ENCODE measurements around the gene MBTD1. TPM values are rescaled to one million over a fixed set of nuclear protein-coding genes. Genes with fewer than 3 reads are reported as not detected.

MBTD1 gene
- total RNA-seq, 1 donor from 2014 or later: 34.4 TPM

DNA sequence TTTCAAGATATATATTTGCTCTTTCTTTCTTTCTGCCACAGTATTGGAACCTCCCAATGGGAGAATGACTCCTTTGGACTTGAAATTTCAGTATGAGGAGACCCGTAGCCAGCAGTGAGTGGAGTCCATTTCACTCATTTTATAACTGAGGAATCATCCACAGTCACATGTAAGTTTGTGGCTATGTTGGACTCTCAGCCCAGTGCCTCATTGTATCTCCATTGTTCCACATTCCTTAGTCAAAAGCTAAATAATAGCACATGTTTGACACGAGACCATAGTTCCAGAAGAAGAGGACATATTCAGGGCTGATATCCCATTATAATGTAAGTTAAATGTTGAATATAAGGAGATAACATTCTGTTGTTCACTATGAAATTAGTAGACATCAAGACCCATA is 126.5 kb downstream of the MBTD1 start:
- Histone ChIP-seq H3K4me1 (ENCODE audit: control insufficient read depth in 3 of 3, insufficient read depth in 3 of 3, low read length in 3 of 3) (peaks cover 13 to 16% (median 15%) of the 10 kb centered on the region in 3 donors), H3K9ac (ENCODE audit: low read depth in 1 of 3, low read length in 3 of 3) (peak overlapping the region in 2 of 3 donors; percentile 51 to 62), H3K27ac (ENCODE audit: low read depth, low read length) (peak overlapping the region; percentile 92), H3K4me3 (ENCODE audit: low read length in 3 of 3) (peak overlapping the region in 2 of 3 donors; percentile 14 to 36), H3K27me3 (ENCODE audit: control insufficient read depth in 3 of 3, insufficient read depth in 3 of 3, low read length in 3 of 3) (no peaks in the 10 kb centered on the region), H3K36me3 (ENCODE audit: control insufficient read depth in 3 of 3, insufficient read depth in 3 of 3, low read length in 3 of 3) (no peaks in the 10 kb centered on the region), H3K9me3 (ENCODE audit: control insufficient read depth in 3 of 3, low read length in 3 of 3) (no peaks in the 10 kb centered on the region)

DNA sequence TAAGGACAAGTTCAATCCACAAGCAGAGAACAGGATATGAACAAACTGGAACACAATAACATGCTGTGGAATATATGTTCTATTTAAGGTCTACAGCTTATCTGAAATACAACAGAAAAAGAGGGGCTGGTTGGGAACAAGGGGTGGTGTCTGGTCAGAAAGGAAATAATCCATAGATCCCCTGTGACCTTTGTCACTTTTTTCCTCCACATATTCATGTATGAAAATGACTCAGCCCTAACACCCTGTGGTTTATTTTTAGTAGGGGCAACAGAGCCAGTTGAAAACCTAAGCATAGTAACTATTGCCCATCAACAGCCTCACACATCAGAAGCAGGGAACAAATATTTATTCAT is 126.9 kb downstream of the MBTD1 start:
- H3K27me3 ChIP-seq (ENCODE audit: control insufficient read depth in 3 of 3, insufficient read depth in 3 of 3, low read length in 3 of 3): no peaks in the 10 kb centered on the region
- no peaks in the 10 kb centered on the region for H3K9me3 ChIP-seq (ENCODE audit: control insufficient read depth in 3 of 3, low read length in 3 of 3)
- H3K4me3 ChIP-seq (ENCODE audit: low read length in 3 of 3): peak overlapping the region in 2 of 3 donors; percentile 14 to 36
- H3K4me1 ChIP-seq (ENCODE audit: control insufficient read depth in 3 of 3, insufficient read depth in 3 of 3, low read length in 3 of 3): peaks cover 13 to 16% (median 15%) of the 10 kb centered on the region in 3 donors
- H3K36me3 ChIP-seq (ENCODE audit: control insufficient read depth in 3 of 3, insufficient read depth in 3 of 3, low read length in 3 of 3): no peaks in the 10 kb centered on the region
- peak overlapping the region; percentile 92 for H3K27ac ChIP-seq (ENCODE audit: low read depth, low read length)
- H3K9ac ChIP-seq (ENCODE audit: low read depth in 1 of 3, low read length in 3 of 3): peak overlapping the region; percentile 51 to 69 (median 62)

DNA sequence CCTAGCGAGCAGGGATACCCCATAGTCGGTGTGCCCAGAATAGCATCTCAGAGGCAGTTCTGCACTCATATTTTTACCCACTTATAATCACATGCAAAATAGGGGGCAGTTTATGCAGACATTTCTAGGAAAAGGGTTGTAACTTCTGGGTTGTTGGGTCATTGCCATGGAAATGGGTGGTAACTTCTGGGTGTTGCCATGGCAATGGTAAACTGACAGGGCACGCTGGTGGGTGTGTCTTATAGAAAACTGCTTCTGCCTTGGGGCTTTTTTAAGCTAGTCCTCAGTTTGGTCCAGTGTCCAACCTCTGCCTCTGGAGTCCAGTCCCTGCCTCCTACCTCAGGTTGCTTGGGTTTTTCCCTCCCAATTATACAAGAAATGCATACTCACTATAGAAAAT is 131.8 kb downstream of the MBTD1 start:
- H3K4me1 ChIP-seq (ENCODE audit: control insufficient read depth in 3 of 3, insufficient read depth in 3 of 3, low read length in 3 of 3): peaks cover 7 to 11% (median 8%) of the 10 kb centered on the region in 3 donors
- H3K9ac ChIP-seq (ENCODE audit: low read depth in 1 of 3, low read length in 3 of 3): no peak overlapping the region
- H3K4me3 ChIP-seq (ENCODE audit: low read length in 3 of 3): no peak overlapping the region
- no peak overlapping the region for H3K27ac ChIP-seq (ENCODE audit: low read depth, low read length)
- H3K36me3 ChIP-seq (ENCODE audit: control insufficient read depth in 3 of 3, insufficient read depth in 3 of 3, low read length in 3 of 3): no peaks in the 10 kb centered on the region
- no peaks in the 10 kb centered on the region for H3K27me3 ChIP-seq (ENCODE audit: control insufficient read depth in 3 of 3, insufficient read depth in 3 of 3, low read length in 3 of 3)
- H3K9me3 ChIP-seq (ENCODE audit: control insufficient read depth in 3 of 3, low read length in 3 of 3): no peaks in the 10 kb centered on the region

Other genes starting within 250 kb of the MBTD1 start
- 92.9 TPM for gene SPAG9, start 139.2 kb downstream of the MBTD1 start, total RNA-seq
- 44.9 TPM for gene NME1, start 106.5 kb downstream of the MBTD1 start, total RNA-seq
- gene NME2, start 93.6 kb downstream of the MBTD1 start, total RNA-seq: 240 TPM
- gene UTP18, start 497 bp upstream of the MBTD1 start, total RNA-seq: 24.0 TPM